Upper lobe of right lung (tissue), 1 donor: Measurements from ENCODE around the gene CEACAM1. TPM values are rescaled to one million over a fixed set of nuclear protein-coding genes. Genes with fewer than 3 reads are reported as not detected.

Experiments
- ATAC-seq: fragments of 200-7000 bp; cut with Tn5 transposase; one replicate; pipeline ENCODE4 v1.9.1; 2020; ENCODE audit warnings: mild to moderate bottlenecking, moderate library complexity
- DNase-seq: peaks from one replicate; pipeline ENCODE4 v3.0.0-alpha.2; 2020
- H3K27ac ChIP-seq: fragments of 200-600 bp; one replicate; pipeline ENCODE4 v1.8.0; 2022
- H3K27me3 ChIP-seq: fragments of 200-600 bp; one replicate; pipeline ENCODE4 v1.8.0; 2022; ENCODE audit warnings: mild to moderate bottlenecking
- H3K36me3 ChIP-seq: fragments of 200-600 bp; one replicate; pipeline ENCODE4 v1.8.0; 2022
- H3K4me1 ChIP-seq: fragments of 200-600 bp; one replicate; pipeline ENCODE4 v1.8.0; 2022
- H3K4me3 ChIP-seq: fragments of 200-600 bp; one replicate; pipeline ENCODE4 v1.8.0; 2022; ENCODE audit warnings: mild to moderate bottlenecking
- H3K9me3 ChIP-seq: fragments of 200-600 bp; one replicate; pipeline ENCODE4 v1.8.0; 2022
- intact Hi-C: fragments of 100-400 bp; cut with DNase I; formaldehyde crosslinking; loops from one replicate; pipeline ENCODE4 v1.11.0; 2022
- total RNA-seq: library from RNA; stranded (reverse); fragmentation: NEBNext Ultra II Directional; extraction: Animal tissue kit (Norgen Biotek cat#: 25700); gene quantifications from one replicate; pipeline ENCODE4 v1.2.1, GENCODE V29; 2021
- TF ChIP-seq, protein P1 (sequence below): fragments of 200-600 bp; IDR thresholded peaks from one replicate; pipeline ENCODE4 v1.8.0; 2022; ENCODE audit warnings: antibody characterized with exemption
- donor health status: DM: no; HTN: yes; CAD: no; lungs with severe emphysema.

Gene CEACAM1
- total RNA-seq, 1 donor from 2014 or later: 13.1 TPM

DNA sequence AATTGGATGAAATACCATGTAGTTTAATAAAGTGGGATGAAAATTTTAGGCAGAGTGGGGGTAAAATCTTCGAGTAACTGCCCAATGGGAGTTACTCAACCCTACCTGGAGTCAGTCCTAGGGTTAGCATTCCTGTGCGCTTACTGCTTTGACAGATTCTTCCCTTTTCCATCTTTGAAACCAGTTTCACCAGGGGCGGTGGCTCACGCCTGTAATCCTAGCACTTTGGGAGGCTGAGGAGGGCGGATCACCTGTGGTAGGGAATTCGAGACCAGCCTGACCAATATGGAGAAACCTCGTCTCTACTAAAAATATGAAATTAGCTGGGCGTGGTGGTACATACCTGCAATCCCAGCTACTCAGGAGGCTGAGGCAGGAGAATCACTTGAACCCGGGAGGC, 48.5 kb downstream of the CEACAM1 start:
- no peak for ATAC-seq
- no peak for DNase-seq
- Histone ChIP-seq H3K27ac (no peak overlapping the region), H3K4me1 (peaks cover 19% of the 10 kb centered on the region), H3K27me3 (no peaks in the 10 kb centered on the region), H3K4me3 (no peak overlapping the region), H3K9me3 (no peaks in the 10 kb centered on the region), H3K36me3 (no peaks in the 10 kb centered on the region)
- TF ChIP-seq, protein P1, sequence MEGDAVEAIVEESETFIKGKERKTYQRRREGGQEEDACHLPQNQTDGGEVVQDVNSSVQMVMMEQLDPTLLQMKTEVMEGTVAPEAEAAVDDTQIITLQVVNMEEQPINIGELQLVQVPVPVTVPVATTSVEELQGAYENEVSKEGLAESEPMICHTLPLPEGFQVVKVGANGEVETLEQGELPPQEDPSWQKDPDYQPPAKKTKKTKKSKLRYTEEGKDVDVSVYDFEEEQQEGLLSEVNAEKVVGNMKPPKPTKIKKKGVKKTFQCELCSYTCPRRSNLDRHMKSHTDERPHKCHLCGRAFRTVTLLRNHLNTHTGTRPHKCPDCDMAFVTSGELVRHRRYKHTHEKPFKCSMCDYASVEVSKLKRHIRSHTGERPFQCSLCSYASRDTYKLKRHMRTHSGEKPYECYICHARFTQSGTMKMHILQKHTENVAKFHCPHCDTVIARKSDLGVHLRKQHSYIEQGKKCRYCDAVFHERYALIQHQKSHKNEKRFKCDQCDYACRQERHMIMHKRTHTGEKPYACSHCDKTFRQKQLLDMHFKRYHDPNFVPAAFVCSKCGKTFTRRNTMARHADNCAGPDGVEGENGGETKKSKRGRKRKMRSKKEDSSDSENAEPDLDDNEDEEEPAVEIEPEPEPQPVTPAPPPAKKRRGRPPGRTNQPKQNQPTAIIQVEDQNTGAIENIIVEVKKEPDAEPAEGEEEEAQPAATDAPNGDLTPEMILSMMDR: no peak
- intact Hi-C loops: no loop called here

- no peaks in the 10 kb centered on the region for H3K27me3 ChIP-seq
- H3K4me1 ChIP-seq: peaks cover 19% of the 10 kb centered on the region
- TF ChIP-seq, protein P1: no peak
- H3K36me3 ChIP-seq: no peaks in the 10 kb centered on the region
- no peaks in the 10 kb centered on the region for H3K9me3 ChIP-seq
- no peak overlapping the region for H3K27ac ChIP-seq
- ATAC-seq: no peak
- DNase-seq: no peak
- intact Hi-C loops: no loop called here
- H3K4me3 ChIP-seq: no peak overlapping the region
Observed at GRCh38 chr19:42478765-42479311, 49.4 kb downstream of the CEACAM1 start.

GRCh38 chr19:42477933-42478332, 50.3 kb downstream of the CEACAM1 start:
- intact Hi-C loops: no loop called here

GRCh38 chr19:42477117-42477516, 51.2 kb downstream of the CEACAM1 start:
- intact Hi-C loops: no loop called here
- H3K4me1 ChIP-seq: peaks cover 19% of the 10 kb centered on the region

More at GRCh38 chr19:42477933-42478332, 50.3 kb downstream of the CEACAM1 start:
- H3K27ac ChIP-seq: no peak overlapping the region
- TF ChIP-seq, protein P1: no peak
- H3K36me3 ChIP-seq: no peaks in the 10 kb centered on the region
- H3K27me3 ChIP-seq: no peaks in the 10 kb centered on the region
- H3K4me3 ChIP-seq: no peak overlapping the region
- no peaks in the 10 kb centered on the region for H3K9me3 ChIP-seq
- DNase-seq: no peak
- no peak for ATAC-seq
- H3K4me1 ChIP-seq: peaks cover 19% of the 10 kb centered on the region

GRCh38 chr19:42475366-42475765, 52.9 kb downstream of the CEACAM1 start:
- no peaks in the 10 kb centered on the region for H3K27me3 ChIP-seq
- intact Hi-C loops: no loop called here
- H3K4me1 ChIP-seq: peaks cover 7% of the 10 kb centered on the region
- no peak overlapping the region for H3K4me3 ChIP-seq
- H3K36me3 ChIP-seq: no peaks in the 10 kb centered on the region
- no peak for DNase-seq
- ATAC-seq: no peak
- H3K9me3 ChIP-seq: no peaks in the 10 kb centered on the region
- no peak overlapping the region for H3K27ac ChIP-seq
- TF ChIP-seq, protein P1: no peak

More at GRCh38 chr19:42477117-42477516, 51.2 kb downstream of the CEACAM1 start:
- Histone ChIP-seq H3K9me3 (no peaks in the 10 kb centered on the region), H3K36me3 (no peaks in the 10 kb centered on the region), H3K4me3 (no peak overlapping the region), H3K27ac (no peak overlapping the region), H3K27me3 (no peaks in the 10 kb centered on the region)
- ATAC-seq (no peak), DNase-seq (no peak)
- TF ChIP-seq, protein P1: no peak

DNA sequence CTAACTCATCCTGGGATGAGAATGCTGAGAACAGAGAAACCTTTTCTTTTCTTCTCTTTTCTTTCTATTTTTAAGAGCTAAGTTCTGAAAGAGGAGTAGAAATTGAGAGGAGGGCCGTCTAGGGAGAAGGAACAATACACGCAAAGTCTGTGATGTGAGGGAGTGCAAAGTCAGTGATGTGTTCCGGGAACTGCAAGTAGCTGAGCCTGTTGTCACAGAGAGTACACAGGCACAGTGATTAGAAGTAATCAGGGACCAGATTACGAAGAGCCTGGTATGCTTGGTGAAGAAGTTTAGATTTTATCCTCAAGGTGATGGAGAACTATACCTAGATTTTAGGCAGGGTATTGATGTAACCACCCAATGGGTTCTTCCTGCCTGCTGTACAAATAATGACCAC, 53.5 kb downstream of the CEACAM1 start:
- intact Hi-C loops: no loop called here
- no peaks in the 10 kb centered on the region for H3K36me3 ChIP-seq
- H3K4me1 ChIP-seq: peaks cover under 1% of the 10 kb centered on the region
- TF ChIP-seq, protein P1: no peak
- DNase-seq (no peak), ATAC-seq (no peak)
- no peak overlapping the region for H3K4me3 ChIP-seq
- H3K9me3 ChIP-seq: no peaks in the 10 kb centered on the region
- no peak overlapping the region for H3K27ac ChIP-seq
- no peaks in the 10 kb centered on the region for H3K27me3 ChIP-seq
